ENCODE data around the gene SRGAP1.

SRGAP1 gene

GRCh38 chr12:63964301-63964700 is 119.8 kb downstream of the SRGAP1 start:
- ChIA-PET CTCF (interaction anchor here (1.1 to 1.3 kb wide), 3 partner anchors 13 to 54 kb away, joined by 3 to 5 read pairs (median 4); no protein-coding TSS in a partner anchor), POLR2A (no interaction called here)
- no peak for DNase-seq (ENCODE audit: extremely low spot score)
- TF ChIP-seq CTCF (IDR thresholded peaks at IDR 0.05; ENCODE audit: control extremely low read depth, extremely low read depth, low read depth, missing control alignments), result no peak

DNA sequence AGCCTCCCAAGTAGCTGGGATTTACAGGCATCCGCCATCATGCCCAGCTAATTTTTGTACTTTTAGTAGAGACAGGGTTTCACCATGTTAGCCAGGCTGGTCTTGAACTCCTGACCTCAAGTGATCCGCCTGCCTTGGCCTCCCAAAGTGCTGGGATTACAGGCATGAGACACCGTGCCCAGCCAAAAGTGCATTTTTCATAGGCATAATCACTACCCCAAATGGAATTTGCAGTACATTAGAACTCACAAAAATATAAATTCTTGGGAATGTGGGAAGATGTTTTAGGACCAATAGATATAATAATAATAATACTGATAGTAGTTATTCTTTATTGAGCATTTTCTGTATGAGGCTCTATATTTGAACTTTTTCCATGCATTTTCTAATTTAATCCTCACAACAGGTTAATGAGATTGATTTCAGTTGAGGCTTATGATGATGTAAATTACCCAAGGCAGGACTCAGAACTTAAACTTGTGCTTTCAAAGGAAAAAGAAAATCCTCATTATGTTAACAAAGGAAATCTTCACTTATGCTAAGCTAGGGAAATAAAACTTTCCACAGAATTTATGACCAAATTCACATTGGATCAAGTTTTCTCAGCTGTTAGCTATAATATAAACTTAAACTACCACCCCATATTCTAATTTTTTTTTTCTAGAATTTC is 121.6 kb downstream of the SRGAP1 start:
- no peak for DNase-seq (ENCODE audit: extremely low spot score)
- no peak for TF ChIP-seq CTCF (IDR thresholded peaks at IDR 0.05; ENCODE audit: control extremely low read depth, extremely low read depth, low read depth, missing control alignments)
- POLR2A ChIA-PET, result no interaction called here
- CTCF ChIA-PET, result no interaction called here

DNA sequence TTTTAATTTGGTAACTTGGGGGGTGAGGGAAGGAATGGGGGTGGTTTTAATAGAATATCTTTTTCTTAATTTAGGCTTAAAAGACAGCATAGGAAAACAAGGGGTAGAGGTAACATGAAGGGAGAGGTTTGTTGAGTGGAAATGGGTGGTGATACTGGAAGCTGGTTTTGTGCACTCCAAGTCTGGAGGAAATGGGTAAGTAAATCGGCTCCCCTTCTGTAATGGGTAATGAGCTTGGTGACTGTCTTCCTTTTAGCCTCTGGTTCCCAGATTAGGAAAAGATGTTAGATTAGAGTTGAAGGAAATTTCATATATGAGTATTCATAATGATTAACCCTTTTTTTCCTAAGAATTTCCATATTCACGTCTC is 122.1 kb downstream of the SRGAP1 start:
- CTCF ChIA-PET, result no interaction called here
- POLR2A ChIA-PET, result no interaction called here
- TF ChIP-seq CTCF (IDR thresholded peaks at IDR 0.05; ENCODE audit: control extremely low read depth, extremely low read depth, low read depth, missing control alignments), result no peak
- DNase-seq (ENCODE audit: extremely low spot score), result no peak

GRCh38 chr12:63967358-63968145 is 123.1 kb downstream of the SRGAP1 start:
- POLR2A ChIA-PET, result no interaction called here
- CTCF ChIA-PET, result no interaction called here
- no peak for TF ChIP-seq CTCF (IDR thresholded peaks at IDR 0.05; ENCODE audit: control extremely low read depth, extremely low read depth, low read depth, missing control alignments)
- no peak for DNase-seq (ENCODE audit: extremely low spot score)

- ChIA-PET CTCF (interaction anchor here (1.1 kb wide), 1 partner anchor 9 kb away, joined by 3 read pairs; no protein-coding TSS in a partner anchor), POLR2A (interaction anchor here (0.6 kb wide), 1 partner anchor 347 kb away, joined by 3 read pairs; no protein-coding TSS in a partner anchor)
- no peak for TF ChIP-seq CTCF (IDR thresholded peaks at IDR 0.05; ENCODE audit: control extremely low read depth, extremely low read depth, low read depth, missing control alignments)
- DNase-seq (ENCODE audit: extremely low spot score), result no peak
Measured at GRCh38 chr12:63968673-63969072, 124.2 kb downstream of the SRGAP1 start.

GRCh38 chr12:63976902-63977395 is 132.4 kb downstream of the SRGAP1 start:
- ChIA-PET CTCF (interaction anchor here (0.6 kb wide), 1 partner anchor 15 kb away, joined by 3 read pairs; no protein-coding TSS in a partner anchor), POLR2A (no interaction called here)
- no peak for DNase-seq (ENCODE audit: extremely low spot score)

More at GRCh38 chr12:63976902-63977395, 132.4 kb downstream of the SRGAP1 start:
- TF ChIP-seq CTCF (IDR thresholded peaks at IDR 0.05; ENCODE audit: control extremely low read depth, extremely low read depth, low read depth, missing control alignments), result no peak

All from GM10248 (cell line).